B cell (primary cell): ENCODE results near the gene AMACR. TPM values are rescaled to one million over a fixed set of nuclear protein-coding genes. Genes with fewer than 3 reads are reported as not detected.

Experiments used
- ATAC-seq: fragments of 200-7000 bp; cut with Tn5 transposase; one replicate; pipeline ENCODE4 v1.10.0; 2021; ENCODE audit warnings: low read depth, mild to moderate bottlenecking, moderate number of reproducible peaks, moderate library complexity
- CTCF ChIA-PET: fragments of 350-600 bp; sonication (Branson Sonifier 250); formaldehyde crosslinking; loops from one replicate; lab custom pipeline; 2021; ENCODE audit warnings: antibody characterized with exemption, inconsistent platforms; lab: Charles Lee
- POLR2A ChIA-PET: fragments of 350-600 bp; sonication (Branson Sonifier 250); formaldehyde crosslinking; loops from one replicate; lab custom pipeline; 2021; ENCODE audit warnings: antibody characterized with exemption; lab: Charles Lee
- DNase-seq: peaks from one replicate; pipeline ENCODE4 v3.0.0; 2013
- H2AFZ ChIP-seq: 2 replicates; pipeline ENCODE4 v1.6.1; 2012; ENCODE audit warnings: mild to moderate bottlenecking, low read depth, low read length; ENCODE audit not compliant: insufficient read depth, poor library complexity, severe bottlenecking
- H3K27ac ChIP-seq, 2 donors: 1 replicate in 1 of 2; 2 replicates in 1 of 2; pipeline ENCODE4 v1.5.1; 2012 to 2013; ENCODE audit warnings: low read length in 2 of 2, mild to moderate bottlenecking in 2 of 2, moderate library complexity in 1 of 2
- H3K27me3 ChIP-seq, 4 experiments: fragments of 200-600 bp in 1 of 4; sonication (generic) in 1 of 4; replicated peaks in 1 of 4; 1 replicate in 2 of 4; 2 replicates in 2 of 4; pipeline versions ENCODE4 v1.6.1 to v1.7.0; 2013 to 2016; ENCODE audit warnings: low read length in 3 of 4, mild to moderate bottlenecking in 2 of 4, mixed read lengths in 1 of 4, moderate library complexity in 1 of 4; ENCODE audit not compliant: insufficient read depth in 4 of 4, control insufficient read depth in 3 of 4; ENCODE audit errors: control extremely low read depth in 1 of 4
- H3K36me3 ChIP-seq, 2 experiments: replicated peaks in 1 of 2; 1 replicate in 1 of 2; 2 replicates in 1 of 2; pipeline versions ENCODE4 v1.6.1 to v1.7.1; 2013; ENCODE audit warnings: low read length in 1 of 2; ENCODE audit not compliant: insufficient read depth in 2 of 2, control insufficient read depth in 1 of 2; ENCODE audit errors: control extremely low read depth in 1 of 2, extremely low read depth in 1 of 2
- H3K4me1 ChIP-seq, 2 donors: fragments of 200-600 bp in 1 of 2; sonication (generic) in 1 of 2; 1 replicate in 1 of 2; 2 replicates in 1 of 2; pipeline versions ENCODE4 v1.5.1 to v1.6.1; 2013 to 2017; ENCODE audit warnings: low read length in 2 of 2; ENCODE audit not compliant: control insufficient read depth in 2 of 2, insufficient read depth in 2 of 2
- H3K4me2 ChIP-seq: replicated peaks from 2 replicates; pipeline ENCODE3; 2012; ENCODE audit warnings: mild to moderate bottlenecking, low read depth, low read length; ENCODE audit not compliant: poor library complexity, severe bottlenecking
- H3K4me3 ChIP-seq, 5 experiments: fragments of 200-600 bp in 1 of 5; sonication (generic) in 1 of 5; 1 replicate in 3 of 5; 2 replicates in 2 of 5; pipeline versions ENCODE4 v1.5.1 to v1.7.0; 2011 to 2016; ENCODE audit warnings: low read length in 4 of 5, mild to moderate bottlenecking in 4 of 5, low read depth in 2 of 5, control low read depth in 1 of 5, moderate library complexity in 1 of 5; ENCODE audit not compliant: insufficient read depth in 1 of 5; ENCODE audit errors: control extremely low read depth in 1 of 5, extremely low read depth in 1 of 5
- H3K79me2 ChIP-seq: fragments of 200-600 bp; sonication (generic); one replicate; pipeline ENCODE4 v1.6.0; 2016; ENCODE audit warnings: low read length; ENCODE audit not compliant: control insufficient read depth, insufficient read depth
- H3K9ac ChIP-seq: fragments of 200-600 bp; sonication (generic); 2 replicates; pipeline ENCODE4 v1.6.1; 2017; ENCODE audit warnings: mild to moderate bottlenecking, low read length, moderate library complexity
- H3K9me3 ChIP-seq, 3 donors: one replicate each; pipeline versions ENCODE4 v1.6.1 to v1.7.1; 2013; ENCODE audit warnings: low read length in 2 of 3; ENCODE audit not compliant: control insufficient read depth in 2 of 3, insufficient read depth in 1 of 3; ENCODE audit errors: control extremely low read depth in 1 of 3
- H4K20me1 ChIP-seq: 2 replicates; pipeline ENCODE4 v1.6.0; 2012; ENCODE audit warnings: mild to moderate bottlenecking, low read length; ENCODE audit not compliant: insufficient read depth, control insufficient read depth, poor library complexity, severe bottlenecking
- H3K27ac Mint-ChIP-seq: one replicate; pipeline ENCODE4 v1.8.0; 2021; ENCODE audit warnings: mixed read lengths
- H3K27me3 Mint-ChIP-seq: one replicate; pipeline ENCODE4 v1.8.0; 2021; ENCODE audit warnings: mixed read lengths
- H3K4me1 Mint-ChIP-seq: one replicate; pipeline ENCODE4 v1.8.0; 2021; ENCODE audit warnings: mixed read lengths
- H3K4me3 Mint-ChIP-seq: one replicate; pipeline ENCODE4 v1.8.0; 2021; ENCODE audit warnings: mixed read lengths
- H3K9me3 Mint-ChIP-seq: one replicate; pipeline ENCODE4 v1.8.0; 2022; ENCODE audit warnings: mixed read lengths; ENCODE audit not compliant: insufficient read depth
- CTCF ChIP-seq: fragments of 200-600 bp; IDR thresholded peaks from one replicate; pipeline ENCODE4 v1.8.0; 2022; ENCODE audit warnings: antibody characterized with exemption, mild to moderate bottlenecking
- EZH2 ChIP-seq: IDR thresholded peaks from 2 replicates; pipeline ENCODE4 v1.6.1; 2012; ENCODE audit warnings: borderline replicate concordance, low read depth, mild to moderate bottlenecking, moderate library complexity, low read length; ENCODE audit not compliant: insufficient read depth, poor library complexity, severe bottlenecking
- WGBS: methylation state at CpG from one replicate; pipeline ENCODE4 v1.1.5; 2013; ENCODE audit warnings: missing lambda C conversion rate; ENCODE audit not compliant: insufficient coverage; 5-methylcytosine and 5-hydroxymethylcytosine counted together
- intact Hi-C: fragments of 100-400 bp; cut with micrococcal nuclease; formaldehyde crosslinking; loops from one replicate; pipeline ENCODE4 v1.10.0; 2022
- polyA plus RNA-seq: library from polyadenylated mRNA; depleted of rRNA; stranded (reverse); fragments of >200 nt; gene quantifications from 2 replicates; pipeline ENCODE4 v1.2.3, GENCODE V29; 2012
- total RNA-seq, 2 donors: library from RNA; stranded (reverse); fragments of 120-200 nt in 1 of 2; gene quantifications; 1 replicate in 1 of 2; 2 replicates in 1 of 2; pipeline versions ENCODE4 v1.2.3 to v1.2.4, GENCODE V29; 2013 to 2022

The AMACR gene
- total and polyA plus RNA-seq, 2 donors (not counting 1 experiment from before 2014, with no cell fraction given), result 2.6 to 5.8 TPM

- H3K4me3 Mint-ChIP-seq, result no peak overlapping the region
- H4K20me1 ChIP-seq, result no peaks in the 10 kb centered on the region
- DNase-seq, result no peak
- peaks cover 0 to 11% (median 1%) of the 10 kb centered on the region in 4 experiments for H3K27me3 ChIP-seq
- no peak overlapping the region for H3K4me3 ChIP-seq
- ATAC-seq, result no peak
- H3K4me1 Mint-ChIP-seq, result no peaks in the 10 kb centered on the region
- no peak overlapping the region for H3K9ac ChIP-seq
- H3K9me3 ChIP-seq, result no peaks in the 10 kb centered on the region
- TF ChIP-seq EZH2, result no peak
- TF ChIP-seq CTCF, result no peak
- H3K4me1 ChIP-seq, result no peaks in the 10 kb centered on the region
- CTCF ChIA-PET, result no interaction called here
- H3K9me3 Mint-ChIP-seq, result no peaks in the 10 kb centered on the region
- intact Hi-C loops, result no loop called here
- no peaks in the 10 kb centered on the region for H3K36me3 ChIP-seq
- H3K27ac Mint-ChIP-seq, result no peak overlapping the region
- peaks cover 24% of the 10 kb centered on the region for H3K27me3 Mint-ChIP-seq
- no peaks in the 10 kb centered on the region for H3K79me2 ChIP-seq
- no peak overlapping the region for H2AFZ ChIP-seq
- no peak overlapping the region for H3K4me2 ChIP-seq
- POLR2A ChIA-PET, result no interaction called here
- H3K27ac ChIP-seq, result no peak overlapping the region
- 87% methylated on average over 10 of the region's 12 CpGs for WGBS
These were observed 63.2 kb downstream of the AMACR start for GRCh38 chr5:33944543-33945132.

- POLR2A ChIA-PET, result no interaction called here
- Histone ChIP-seq H3K4me3 (no peak overlapping the region), H3K4me2 (no peak overlapping the region), H2AFZ (no peak overlapping the region), H4K20me1 (no peaks in the 10 kb centered on the region), H3K9ac (no peak overlapping the region), H3K36me3 (no peaks in the 10 kb centered on the region), H3K9me3 (peaks cover 0 to 18% (median 0%) of the 10 kb centered on the region in 3 donors), H3K4me1 (peaks cover 3 to 4% of the 10 kb centered on the region in 2 donors), H3K27me3 (peaks cover 0 to 39% (median 16%) of the 10 kb centered on the region in 4 experiments), H3K27ac (no peak overlapping the region), H3K79me2 (no peaks in the 10 kb centered on the region)
- no peaks in the 10 kb centered on the region for H3K4me1 Mint-ChIP-seq
- H3K27ac Mint-ChIP-seq, result no peak overlapping the region
- ATAC-seq, result no peak
- intact Hi-C loops, result no loop called here
- no peak for DNase-seq
- WGBS, result no CpG with 5 or more reads among the region's 5 CpGs
- H3K9me3 Mint-ChIP-seq, result no peaks in the 10 kb centered on the region
- TF ChIP-seq CTCF, result no peak
- no peak for TF ChIP-seq EZH2
- peaks cover 44% of the 10 kb centered on the region for H3K27me3 Mint-ChIP-seq
- H3K4me3 Mint-ChIP-seq, result no peak overlapping the region
- CTCF ChIA-PET, result no interaction called here
These were observed 66.8 kb downstream of the AMACR start for GRCh38 chr5:33941090-33941489.
